ENCODE measurements around the gene COX5A.

COX5A gene

DNA sequence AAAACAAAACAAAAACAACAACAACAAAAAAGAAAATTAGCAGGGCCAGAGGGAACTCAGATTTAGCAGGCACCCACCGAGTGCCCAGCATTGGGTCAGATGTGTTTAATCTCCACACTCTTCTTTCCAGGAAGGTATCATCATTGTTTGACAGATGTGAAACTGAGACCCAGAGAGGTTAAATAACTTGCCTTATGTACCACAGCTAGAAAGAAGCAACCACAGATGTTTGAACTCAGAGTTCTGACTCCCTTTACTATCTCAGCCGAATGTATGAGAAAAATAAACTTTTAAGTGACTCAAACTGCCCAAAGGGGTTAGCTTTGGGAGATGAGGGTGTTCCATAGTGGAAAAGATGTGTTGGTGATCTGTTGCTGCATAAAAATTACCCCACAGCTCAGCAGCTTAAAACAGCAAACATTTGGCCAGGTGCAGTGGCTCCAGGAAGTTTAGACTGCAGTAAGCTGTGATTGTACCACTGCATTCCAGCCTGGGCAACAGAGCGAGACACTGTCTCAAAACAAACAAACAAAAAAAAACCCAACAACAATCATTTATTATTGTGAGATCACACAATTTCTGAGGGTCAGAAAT lies 23.2 kb upstream of the COX5A start:
- TF ChIP-seq, protein P1, sequence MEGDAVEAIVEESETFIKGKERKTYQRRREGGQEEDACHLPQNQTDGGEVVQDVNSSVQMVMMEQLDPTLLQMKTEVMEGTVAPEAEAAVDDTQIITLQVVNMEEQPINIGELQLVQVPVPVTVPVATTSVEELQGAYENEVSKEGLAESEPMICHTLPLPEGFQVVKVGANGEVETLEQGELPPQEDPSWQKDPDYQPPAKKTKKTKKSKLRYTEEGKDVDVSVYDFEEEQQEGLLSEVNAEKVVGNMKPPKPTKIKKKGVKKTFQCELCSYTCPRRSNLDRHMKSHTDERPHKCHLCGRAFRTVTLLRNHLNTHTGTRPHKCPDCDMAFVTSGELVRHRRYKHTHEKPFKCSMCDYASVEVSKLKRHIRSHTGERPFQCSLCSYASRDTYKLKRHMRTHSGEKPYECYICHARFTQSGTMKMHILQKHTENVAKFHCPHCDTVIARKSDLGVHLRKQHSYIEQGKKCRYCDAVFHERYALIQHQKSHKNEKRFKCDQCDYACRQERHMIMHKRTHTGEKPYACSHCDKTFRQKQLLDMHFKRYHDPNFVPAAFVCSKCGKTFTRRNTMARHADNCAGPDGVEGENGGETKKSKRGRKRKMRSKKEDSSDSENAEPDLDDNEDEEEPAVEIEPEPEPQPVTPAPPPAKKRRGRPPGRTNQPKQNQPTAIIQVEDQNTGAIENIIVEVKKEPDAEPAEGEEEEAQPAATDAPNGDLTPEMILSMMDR (IDR thresholded peaks at IDR 0.05; ENCODE audit: insufficient read depth, low read depth, low read length, missing control alignments): no peak
- no peak overlapping the region for H3K4me3 ChIP-seq (ENCODE audit: low read depth, low read length)
- no peak for DNase-seq (ENCODE audit: low read depth)

DNA sequence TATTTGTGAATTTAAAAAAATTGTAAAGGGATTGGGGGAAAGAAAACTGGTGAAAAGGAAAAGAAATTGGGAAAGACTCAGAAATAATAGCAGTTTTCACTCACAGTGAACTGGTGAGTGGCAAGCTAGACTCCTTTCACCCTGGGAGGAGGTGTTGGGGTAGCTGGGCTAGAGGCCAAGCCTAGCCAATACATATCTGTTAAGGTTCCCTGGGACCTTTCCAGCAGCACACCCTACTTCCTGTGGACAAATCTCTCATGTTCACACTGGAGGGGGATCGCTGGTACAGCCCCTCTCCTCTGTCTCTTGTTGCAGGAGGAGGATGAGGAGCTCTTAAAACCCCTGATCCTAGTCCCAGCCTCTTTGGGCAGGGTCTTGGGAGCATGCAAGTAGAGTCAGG lies 22.4 kb upstream of the COX5A start:
- H3K4me3 ChIP-seq (ENCODE audit: low read depth, low read length): no peak overlapping the region
- TF ChIP-seq, protein P1 (IDR thresholded peaks at IDR 0.05; ENCODE audit: insufficient read depth, low read depth, low read length, missing control alignments): no peak
- no peak for DNase-seq (ENCODE audit: low read depth)

DNA sequence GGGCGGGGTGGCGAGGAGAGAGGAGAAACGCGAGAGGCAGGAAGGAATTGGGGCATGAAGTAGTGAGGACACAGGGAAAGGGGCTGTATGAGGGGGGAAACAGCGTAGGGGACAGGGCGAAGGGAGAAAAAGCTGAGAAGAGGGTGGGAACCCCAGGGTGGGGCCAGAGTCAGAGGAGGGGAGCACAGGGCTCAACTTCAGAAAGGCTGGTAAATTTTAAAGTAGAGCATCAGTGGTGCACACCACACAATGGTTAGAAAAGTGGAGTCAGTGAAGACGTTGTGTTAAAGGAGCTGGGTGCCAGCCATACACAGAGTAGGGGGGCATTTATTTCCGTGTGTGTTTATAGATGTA lies 21.7 kb upstream of the COX5A start:
- TF ChIP-seq, protein P1 (IDR thresholded peaks at IDR 0.05; ENCODE audit: insufficient read depth, low read depth, low read length, missing control alignments): no peak
- H3K4me3 ChIP-seq (ENCODE audit: low read depth, low read length): no peak overlapping the region
- DNase-seq (ENCODE audit: low read depth): no peak

DNA sequence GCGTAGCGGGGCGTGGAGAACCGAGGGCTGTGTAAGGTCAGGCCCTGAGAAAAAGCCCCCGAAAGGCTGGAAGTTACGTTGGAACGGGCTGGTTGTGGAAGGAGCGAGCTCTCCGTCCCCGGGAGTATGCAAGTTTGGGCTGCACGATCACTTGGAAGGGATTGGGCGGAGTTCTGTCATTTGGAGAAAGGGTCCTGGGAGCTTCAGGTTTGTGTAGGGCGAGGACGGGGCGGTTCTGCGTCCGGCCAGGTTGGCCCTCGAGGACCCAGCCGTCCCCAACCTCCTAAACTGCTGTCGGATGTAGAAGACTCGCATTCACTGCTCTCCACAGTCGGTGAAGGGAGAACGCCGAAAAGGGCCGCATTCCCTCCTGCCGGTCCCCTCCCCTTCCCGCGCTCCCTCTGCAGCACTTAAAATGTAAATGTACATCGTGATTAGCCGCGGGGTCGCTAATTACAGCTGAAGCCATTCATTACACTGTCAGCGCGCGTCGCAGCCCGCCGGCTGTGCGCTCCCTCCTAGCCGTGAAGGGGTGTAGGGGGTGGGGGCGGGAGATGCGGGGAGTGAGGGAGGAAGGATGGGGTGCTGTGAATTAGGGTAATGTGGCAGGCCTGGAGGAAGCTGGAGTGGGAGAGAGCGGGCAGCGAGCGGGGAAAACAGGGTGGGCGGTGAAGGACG lies 21.2 kb upstream of the COX5A start:
- no peak for DNase-seq (ENCODE audit: low read depth)
- TF ChIP-seq, protein P1 (IDR thresholded peaks at IDR 0.05; ENCODE audit: insufficient read depth, low read depth, low read length, missing control alignments): no peak
- H3K4me3 ChIP-seq (ENCODE audit: low read depth, low read length): no peak overlapping the region

DNA sequence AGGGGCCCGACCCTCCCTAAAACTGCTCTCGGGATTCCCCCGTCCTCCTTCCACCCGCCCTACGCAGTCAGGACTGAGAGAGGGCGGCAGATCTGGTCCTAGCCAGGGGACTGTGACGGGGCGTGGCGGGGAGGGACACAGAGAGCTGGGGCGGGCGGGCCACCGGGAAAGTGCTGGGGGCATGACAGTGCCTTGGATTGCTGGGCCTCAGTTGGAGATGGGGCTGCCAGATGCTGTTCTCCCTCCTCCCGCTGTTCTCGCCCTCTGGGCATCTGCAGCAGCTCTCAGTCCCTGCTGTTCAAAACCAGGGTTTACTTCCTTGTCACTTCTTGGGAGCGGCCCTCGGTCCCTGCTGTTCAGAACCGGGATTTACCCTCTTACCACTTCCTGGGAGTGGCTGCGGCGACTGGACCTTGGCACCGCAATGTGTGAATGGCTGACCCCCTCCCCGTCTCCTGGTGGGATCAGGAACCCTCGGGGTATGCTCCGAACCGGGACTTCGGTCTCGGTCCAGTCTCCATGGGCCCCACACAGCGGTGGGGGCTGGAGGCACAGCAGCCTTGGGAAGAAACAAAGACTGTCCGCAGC lies 20.5 kb upstream of the COX5A start:
- H3K4me3 ChIP-seq (ENCODE audit: low read depth, low read length): no peak overlapping the region
- no peak for DNase-seq (ENCODE audit: low read depth)
- TF ChIP-seq, protein P1 (IDR thresholded peaks at IDR 0.05; ENCODE audit: insufficient read depth, low read depth, low read length, missing control alignments): no peak

DNA sequence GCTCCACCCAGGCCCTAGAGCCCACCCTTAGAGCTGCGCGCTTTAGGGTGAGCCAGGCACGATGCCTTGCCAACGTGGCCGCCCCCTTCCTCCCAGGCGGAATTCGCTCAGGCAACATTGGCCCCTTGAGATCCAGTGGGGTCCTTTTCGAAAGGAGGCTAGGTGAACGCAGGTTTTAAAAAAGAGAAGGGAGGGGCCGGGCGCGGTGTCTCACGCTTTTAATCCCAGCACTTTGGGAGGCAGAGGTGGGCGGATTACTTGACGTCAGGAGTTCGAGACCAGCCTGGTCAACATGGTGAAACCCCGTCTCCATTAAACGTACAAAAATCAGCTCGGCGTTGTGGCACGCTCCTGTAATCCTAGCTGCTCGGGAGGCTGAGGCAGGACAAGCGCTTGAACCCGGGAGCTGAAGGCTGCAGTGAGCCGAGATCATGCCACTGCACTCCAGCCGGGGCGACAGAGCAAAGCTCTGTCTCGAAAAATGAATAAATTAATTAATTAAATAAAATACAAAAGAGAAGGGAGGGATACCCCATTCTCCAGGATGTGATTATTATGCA lies 19.7 kb upstream of the COX5A start:
- TF ChIP-seq, protein P1 (IDR thresholded peaks at IDR 0.05; ENCODE audit: insufficient read depth, low read depth, low read length, missing control alignments): no peak
- peak overlapping the region; percentile 63 for H3K4me3 ChIP-seq (ENCODE audit: low read depth, low read length)
- no peak for DNase-seq (ENCODE audit: low read depth)

Data from GM12865 (cell line).